ENCODE measurements around the gene NELFE. TPM values are rescaled to one million over a fixed set of nuclear protein-coding genes. Genes with fewer than 3 reads are reported as not detected.

Gene NELFE
- total and polyA plus RNA-seq, 2 of the 13 experiments (the other 11 are each of a cell fraction or from before 2014, with no cell fraction given): 51.3 to 69.8 TPM

- TF ChIP-seq CSRNP2 (CRISPR knock-in tag; conservative IDR thresholded peaks at IDR 0.05; ENCODE audit: low read depth) (no peak), PHF5A (CRISPR knock-in tag; IDR thresholded peaks at IDR 0.05; ENCODE audit: low read depth, unreplicated experiment) (peak; percentile 74), SNAPC5 (CRISPR knock-in tag; IDR thresholded peaks at IDR 0.05; ENCODE audit: borderline replicate concordance) (no peak), PCBP1 (IDR thresholded peaks at IDR 0.05; ENCODE audit: borderline replicate concordance, low read depth, low read length) (peak; percentile 100), MAZ (IDR thresholded peaks at IDR 0.05; ENCODE audit: borderline replicate concordance, low read depth, low read length) (peak; percentile 20), MAZ (CRISPR knock-in tag; IDR thresholded peaks at IDR 0.05; ENCODE audit: low read depth) (peak; percentile 97), KLF11 (CRISPR knock-in tag; IDR thresholded peaks at IDR 0.05) (no peak), ZSCAN9 (CRISPR knock-in tag; IDR thresholded peaks at IDR 0.05; ENCODE audit: borderline replicate concordance) (peak; percentile 50; the same call in 1 of the 2 replicates), SKI (IDR thresholded peaks at IDR 0.05; ENCODE audit: partially characterized antibody) (peak; percentile 25), AFF4 (CRISPR knock-in tag; IDR thresholded peaks at IDR 0.05) (no peak), LCORL (IDR thresholded peaks at IDR 0.05) (no peak), LCORL (CRISPR knock-in tag; IDR thresholded peaks at IDR 0.05) (peak; percentile 83; the same call in 1 of the 2 replicates), BCL3 (CRISPR knock-in tag; IDR thresholded peaks at IDR 0.05) (no peak; the same call in 1 of the 2 replicates), ZBTB10 (CRISPR knock-in tag; IDR thresholded peaks at IDR 0.05; ENCODE audit: borderline replicate concordance) (peak; percentile 69; the same call in 1 of the 2 replicates), ZNF276 (CRISPR knock-in tag; IDR thresholded peaks at IDR 0.05; ENCODE audit: low read depth) (0 out of 2 replicates have a peak, but pooled peaks have one; percentile 1)
Observed at GRCh38 chr6:31958741-31959739, at the start of gene NELFE, which contains the start of gene SKIC2 (continued).
